Natural killer cell (primary cell): ENCODE results near the gene PRKG1. TPM values are rescaled to one million over a fixed set of nuclear protein-coding genes. Genes with fewer than 3 reads are reported as not detected.

Source experiments
- ATAC-seq, 3 donors: fragments of 150-1000 bp in 2 of 3; fragments of 200-7000 bp in 1 of 3; cut with Tn5 transposase; 1 replicate in 1 of 3; 2 replicates in 2 of 3; pipeline ENCODE4 v1.10.0; 2021; ENCODE audit warnings: mild to moderate bottlenecking in 2 of 3, moderate library complexity in 2 of 3
- DNase-seq, 2 donors: peaks; one replicate each; pipeline versions ENCODE4 v3.0.0 to v3.0.0-alpha.2; 2013 to 2021; ENCODE audit warnings: mixed read lengths in 1 of 2
- H3K27ac ChIP-seq: one replicate; pipeline ENCODE4 v1.5.1; 2013; ENCODE audit warnings: mild to moderate bottlenecking, low read length
- H3K27me3 ChIP-seq: one replicate; pipeline ENCODE4 v1.6.1; 2013; ENCODE audit warnings: low read length; ENCODE audit not compliant: control insufficient read depth, insufficient read depth
- H3K36me3 ChIP-seq: one replicate; pipeline ENCODE4 v1.6.1; 2013; ENCODE audit warnings: low read length; ENCODE audit not compliant: control insufficient read depth, insufficient read depth
- H3K4me1 ChIP-seq: one replicate; pipeline ENCODE4 v1.6.1; 2013; ENCODE audit warnings: low read length; ENCODE audit not compliant: control insufficient read depth, insufficient read depth
- H3K4me3 ChIP-seq: one replicate; pipeline ENCODE4 v1.5.1; 2013; ENCODE audit warnings: low read length
- H3K9me3 ChIP-seq: one replicate; pipeline ENCODE4 v1.6.1; 2013; ENCODE audit warnings: low read length; ENCODE audit not compliant: control insufficient read depth, insufficient read depth
- H3K27ac Mint-ChIP-seq, 2 donors: one replicate each; pipeline ENCODE4 v1.8.0; 2022; ENCODE audit warnings: mild to moderate bottlenecking in 2 of 2, mixed read lengths in 2 of 2, moderate library complexity in 1 of 2
- H3K27me3 Mint-ChIP-seq, 2 donors: one replicate each; pipeline ENCODE4 v1.8.0; 2022; ENCODE audit warnings: low read depth in 2 of 2, mixed read lengths in 2 of 2
- H3K36me3 Mint-ChIP-seq: one replicate; pipeline ENCODE4 v1.8.0; 2022; ENCODE audit warnings: mixed read lengths
- H3K4me1 Mint-ChIP-seq, 2 donors: one replicate each; pipeline ENCODE4 v1.8.0; 2022; ENCODE audit warnings: mixed read lengths in 2 of 2
- H3K4me3 Mint-ChIP-seq: one replicate; pipeline ENCODE4 v1.8.0; 2022; ENCODE audit warnings: mild to moderate bottlenecking, moderate library complexity, mixed read lengths
- H3K9me3 Mint-ChIP-seq, 2 donors: one replicate each; pipeline ENCODE4 v1.8.0; 2022; ENCODE audit warnings: mixed read lengths in 2 of 2
- WGBS: methylation state at CpG from one replicate; pipeline ENCODE4 v1.1.7; 2013; ENCODE audit warnings: missing lambda C conversion rate; ENCODE audit not compliant: insufficient coverage; 5-methylcytosine and 5-hydroxymethylcytosine counted together
- intact Hi-C: fragments of 100-400 bp; cut with micrococcal nuclease; formaldehyde crosslinking; loops from one replicate; pipeline ENCODE4 v1.14.2; 2022
- total RNA-seq, 4 donors: library from RNA; stranded (reverse); fragments of 120-200 nt in 1 of 4; gene quantifications; one replicate each; pipeline versions ENCODE4 v1.2.3 to v1.2.4, GENCODE V29; 2013 to 2022
- TF ChIP-seq, protein P1 (sequence below): fragments of 200-600 bp; IDR thresholded peaks from one replicate; pipeline ENCODE4 v1.8.0; 2022; ENCODE audit warnings: antibody characterized with exemption

The PRKG1 gene
- total RNA-seq, 3 donors from 2014 or later (not counting 1 experiment from before 2014, with no cell fraction given) = 0.23 to 0.41 (median 0.35) TPM

- no peak overlapping the region for H3K4me3 Mint-ChIP-seq
- no peak overlapping the region for H3K27ac Mint-ChIP-seq
- 83% methylated on average over 2 of the region's 2 CpGs for WGBS
- Histone ChIP-seq H3K36me3 (no peaks in the 10 kb centered on the region), H3K27me3 (no peaks in the 10 kb centered on the region), H3K4me3 (no peak overlapping the region), H3K27ac (no peak overlapping the region), H3K9me3 (no peaks in the 10 kb centered on the region), H3K4me1 (no peaks in the 10 kb centered on the region)
- no peak for ATAC-seq
- DNase-seq = no peak
- intact Hi-C loops = no loop called here
- H3K36me3 Mint-ChIP-seq = no peaks in the 10 kb centered on the region
- no peaks in the 10 kb centered on the region for H3K4me1 Mint-ChIP-seq
- TF ChIP-seq, protein P1, sequence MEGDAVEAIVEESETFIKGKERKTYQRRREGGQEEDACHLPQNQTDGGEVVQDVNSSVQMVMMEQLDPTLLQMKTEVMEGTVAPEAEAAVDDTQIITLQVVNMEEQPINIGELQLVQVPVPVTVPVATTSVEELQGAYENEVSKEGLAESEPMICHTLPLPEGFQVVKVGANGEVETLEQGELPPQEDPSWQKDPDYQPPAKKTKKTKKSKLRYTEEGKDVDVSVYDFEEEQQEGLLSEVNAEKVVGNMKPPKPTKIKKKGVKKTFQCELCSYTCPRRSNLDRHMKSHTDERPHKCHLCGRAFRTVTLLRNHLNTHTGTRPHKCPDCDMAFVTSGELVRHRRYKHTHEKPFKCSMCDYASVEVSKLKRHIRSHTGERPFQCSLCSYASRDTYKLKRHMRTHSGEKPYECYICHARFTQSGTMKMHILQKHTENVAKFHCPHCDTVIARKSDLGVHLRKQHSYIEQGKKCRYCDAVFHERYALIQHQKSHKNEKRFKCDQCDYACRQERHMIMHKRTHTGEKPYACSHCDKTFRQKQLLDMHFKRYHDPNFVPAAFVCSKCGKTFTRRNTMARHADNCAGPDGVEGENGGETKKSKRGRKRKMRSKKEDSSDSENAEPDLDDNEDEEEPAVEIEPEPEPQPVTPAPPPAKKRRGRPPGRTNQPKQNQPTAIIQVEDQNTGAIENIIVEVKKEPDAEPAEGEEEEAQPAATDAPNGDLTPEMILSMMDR = no peak
- H3K27me3 Mint-ChIP-seq = no peaks in the 10 kb centered on the region
- no peaks in the 10 kb centered on the region for H3K9me3 Mint-ChIP-seq
Measured at GRCh38 chr10:51092402-51092801, 18.1 kb downstream of the PRKG1 start.

DNA sequence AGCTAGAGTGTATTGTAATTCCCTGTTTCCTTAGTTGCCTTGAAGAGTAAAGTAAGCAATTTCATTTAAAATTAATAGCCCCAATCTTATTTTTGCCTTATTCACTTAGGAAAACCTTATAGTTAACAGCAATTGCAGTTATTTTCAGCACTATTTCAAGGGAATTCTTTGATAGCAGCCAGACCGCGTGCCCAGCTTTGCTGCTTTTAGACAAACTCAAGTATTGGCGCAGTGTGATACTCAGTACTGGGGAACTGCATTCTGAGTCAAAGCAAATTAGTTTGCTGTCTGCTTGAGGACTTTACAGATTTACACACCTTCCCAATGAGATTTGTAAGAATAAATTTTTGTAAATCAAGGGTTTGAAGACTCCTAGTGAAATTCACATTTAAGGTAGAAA, 21.2 kb downstream of the PRKG1 start:
- Histone ChIP-seq H3K36me3 (no peaks in the 10 kb centered on the region), H3K9me3 (no peaks in the 10 kb centered on the region), H3K27ac (no peak overlapping the region), H3K27me3 (no peaks in the 10 kb centered on the region), H3K4me3 (no peak overlapping the region), H3K4me1 (no peaks in the 10 kb centered on the region)
- intact Hi-C loops = no loop called here
- H3K36me3 Mint-ChIP-seq = no peaks in the 10 kb centered on the region
- ATAC-seq = no peak
- H3K4me3 Mint-ChIP-seq = no peak overlapping the region
- TF ChIP-seq, protein P1 = no peak
- no peaks in the 10 kb centered on the region for H3K27me3 Mint-ChIP-seq
- no peaks in the 10 kb centered on the region for H3K4me1 Mint-ChIP-seq
- 100% methylated on average over 3 of the region's 3 CpGs for WGBS
- DNase-seq = no peak
- no peak overlapping the region for H3K27ac Mint-ChIP-seq
- H3K9me3 Mint-ChIP-seq = no peaks in the 10 kb centered on the region

DNA sequence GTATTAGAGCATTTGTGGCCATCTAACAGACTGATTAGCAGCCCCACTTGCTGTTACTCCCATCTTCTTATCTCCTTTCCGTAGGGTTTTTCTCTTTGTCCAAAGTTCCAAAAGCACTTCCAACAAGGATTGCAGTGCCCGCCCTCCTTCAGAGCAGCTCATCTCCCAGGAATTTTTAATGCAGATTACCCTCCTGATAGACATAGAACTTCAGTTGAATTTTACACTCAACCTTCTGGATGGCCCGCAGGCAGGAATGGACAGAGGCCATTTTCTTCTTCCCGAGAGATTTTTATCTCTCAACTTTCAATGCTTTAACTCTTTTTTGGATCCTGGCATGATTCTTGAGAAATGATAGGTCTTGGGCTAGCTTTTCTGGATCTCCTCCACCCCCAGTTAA, 23.3 kb downstream of the PRKG1 start:
- Mint-ChIP-seq H3K4me1 (no peaks in the 10 kb centered on the region), H3K4me3 (no peak overlapping the region), H3K27me3 (peaks cover under 1 to 6% of the 10 kb centered on the region in 2 donors), H3K27ac (no peak overlapping the region), H3K36me3 (no peaks in the 10 kb centered on the region), H3K9me3 (peaks cover 0 to under 1% of the 10 kb centered on the region in 2 donors)
- H3K27ac ChIP-seq = no peak overlapping the region
- DNase-seq = no peak
- intact Hi-C loops = no loop called here
- no peak for ATAC-seq
- no peaks in the 10 kb centered on the region for H3K9me3 ChIP-seq
- no peaks in the 10 kb centered on the region for H3K4me1 ChIP-seq
- H3K36me3 ChIP-seq = no peaks in the 10 kb centered on the region
- H3K4me3 ChIP-seq = no peak overlapping the region
- TF ChIP-seq, protein P1 = no peak
- H3K27me3 ChIP-seq = no peaks in the 10 kb centered on the region
- 95% methylated on average over 4 of the region's 4 CpGs for WGBS

DNA sequence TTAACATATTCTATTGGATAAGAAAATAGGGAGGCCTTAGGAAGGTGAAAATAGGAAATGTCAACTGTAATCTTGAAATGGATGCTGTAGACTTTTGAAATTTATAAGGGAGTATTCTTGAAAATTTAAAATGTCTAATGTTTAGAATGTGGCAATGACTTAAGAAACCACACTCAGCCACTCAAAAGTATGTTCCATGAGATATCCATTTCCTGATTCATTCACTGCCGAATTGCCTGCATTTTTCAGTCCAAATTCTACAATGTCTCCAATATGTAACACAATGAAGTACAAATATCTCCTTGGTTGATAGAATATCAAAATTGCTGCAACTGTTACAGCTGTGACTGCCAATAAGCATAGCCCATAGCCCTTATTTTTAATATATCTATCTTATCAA, 25.9 kb downstream of the PRKG1 start:
- no peaks in the 10 kb centered on the region for H3K36me3 Mint-ChIP-seq
- intact Hi-C loops = no loop called here
- ATAC-seq (no peak), DNase-seq (no peak)
- 100% methylated on average over 1 of the region's 1 CpG for WGBS
- Histone ChIP-seq H3K4me3 (no peak overlapping the region), H3K27ac (no peak overlapping the region), H3K27me3 (no peaks in the 10 kb centered on the region), H3K4me1 (no peaks in the 10 kb centered on the region), H3K36me3 (no peaks in the 10 kb centered on the region), H3K9me3 (no peaks in the 10 kb centered on the region)
- H3K27ac Mint-ChIP-seq = no peak overlapping the region
- no peaks in the 10 kb centered on the region for H3K4me1 Mint-ChIP-seq
- peaks cover 0 to 3% of the 10 kb centered on the region in 2 donors for H3K9me3 Mint-ChIP-seq
- TF ChIP-seq, protein P1 = no peak
- no peak overlapping the region for H3K4me3 Mint-ChIP-seq
- peaks cover 2 to 6% of the 10 kb centered on the region in 2 donors for H3K27me3 Mint-ChIP-seq
